IMR-90 (cell line): ENCODE results near the gene NAPB. TPM values are rescaled to one million over a fixed set of nuclear protein-coding genes. Genes with fewer than 3 reads are reported as not detected.

ENCODE experiments used
- ATAC-seq: fragments of 200-7000 bp; cut with Tn5 transposase; 2 replicates; pipeline ENCODE4 v1.9.1; 2020; ENCODE audit warnings: low read depth, mild to moderate bottlenecking, moderate library complexity
- BruUV-seq: library from RNA; stranded (reverse); fragments of 400-500 nt; replicated peaks from 2 replicates; lab custom pipeline; 2021; lab: Mats Ljungman, UMichigan
- CTCF ChIA-PET: fragments of 300-600 bp; formaldehyde crosslinking; extraction: SDS; loops from one replicate; lab custom pipeline; 2021; ENCODE audit warnings: antibody characterized with exemption; lab: Yijun Ruan, JAX
- POLR2A ChIA-PET: fragments of 300-600 bp; sonication (Branson Sonifier 250); formaldehyde crosslinking; loops from one replicate; lab custom pipeline; 2022; ENCODE audit warnings: antibody characterized with exemption; ENCODE audit not compliant: unreplicated experiment; lab: Charles Lee
- DNase-seq: peaks from one replicate; pipeline ENCODE4 v3.0.0; 2013
- H2AFZ ChIP-seq: replicated peaks from 2 replicates; pipeline ENCODE3; 2013; ENCODE audit warnings: low read length, mild to moderate bottlenecking; ENCODE audit not compliant: poor library complexity
- H2AK5ac ChIP-seq: 2 replicates; pipeline ENCODE4 v1.6.1; 2013; ENCODE audit warnings: low read depth, low read length, inconsistent platforms
- H2AK9ac ChIP-seq: replicated peaks from 2 replicates; pipeline ENCODE3; 2013; ENCODE audit warnings: mild to moderate bottlenecking, low read depth, low read length, moderate library complexity; ENCODE audit not compliant: poor library complexity
- H2BK120ac ChIP-seq: 2 replicates; pipeline ENCODE4 v1.6.1; 2013; ENCODE audit warnings: low read depth, low read length, inconsistent platforms
- H2BK15ac ChIP-seq: 3 replicates; pipeline ENCODE4 v1.6.1; 2013; ENCODE audit warnings: low read depth, low read length, inconsistent platforms
- H2BK20ac ChIP-seq: 2 replicates; pipeline ENCODE4 v1.6.1; 2013; ENCODE audit warnings: low read depth, mild to moderate bottlenecking, inconsistent platforms, low read length, moderate library complexity
- H2BK5ac ChIP-seq: 2 replicates; pipeline ENCODE4 v1.6.1; 2013; ENCODE audit warnings: mild to moderate bottlenecking, low read depth, low read length, inconsistent platforms; ENCODE audit not compliant: poor library complexity, severe bottlenecking
- H3K14ac ChIP-seq: replicated peaks from 2 replicates; pipeline ENCODE4 v1.6.1; 2013; ENCODE audit warnings: low read depth, low read length, inconsistent platforms
- H3K18ac ChIP-seq: 2 replicates; pipeline ENCODE4 v1.6.1; 2013; ENCODE audit warnings: low read depth, low read length, control low read depth
- H3K23ac ChIP-seq: 2 replicates; pipeline ENCODE4 v1.6.1; 2013; ENCODE audit warnings: low read depth, low read length, inconsistent platforms
- H3K27ac ChIP-seq: 2 replicates; pipeline ENCODE4 v1.5.1; 2013; ENCODE audit warnings: mild to moderate bottlenecking, control low read depth, low read length; ENCODE audit not compliant: insufficient read depth
- H3K27me3 ChIP-seq: 2 replicates; pipeline ENCODE4 v1.6.1; 2013; ENCODE audit warnings: low read length; ENCODE audit not compliant: control insufficient read depth, insufficient read depth
- H3K36me3 ChIP-seq: 2 replicates; pipeline ENCODE4 v1.6.1; 2013; ENCODE audit warnings: low read length, mixed read lengths; ENCODE audit not compliant: control insufficient read depth, insufficient read depth
- H3K4ac ChIP-seq: 2 replicates; pipeline ENCODE4 v1.6.1; 2013; ENCODE audit warnings: low read depth, low read length, inconsistent platforms
- H3K4me1 ChIP-seq: 2 replicates; pipeline ENCODE4 v1.6.1; 2013; ENCODE audit warnings: low read length, mixed read lengths; ENCODE audit not compliant: control insufficient read depth, insufficient read depth
- H3K4me2 ChIP-seq: 2 replicates; pipeline ENCODE4 v1.6.1; 2013; ENCODE audit warnings: low read depth, mild to moderate bottlenecking, control low read depth, low read length, moderate library complexity
- H3K4me3 ChIP-seq: 2 replicates; pipeline ENCODE4 v1.5.1; 2013; ENCODE audit warnings: low read depth, mild to moderate bottlenecking, control low read depth, low read length, moderate library complexity; ENCODE audit not compliant: insufficient read depth
- H3K56ac ChIP-seq: 2 replicates; pipeline ENCODE4 v1.6.1; 2013; ENCODE audit warnings: low read length, inconsistent platforms; ENCODE audit not compliant: insufficient read depth; ENCODE audit errors: extremely low read depth
- H3K79me1 ChIP-seq, 2 experiments: 2 replicates each; pipeline ENCODE4 v1.6.1; 2013; ENCODE audit warnings: low read length in 2 of 2, inconsistent platforms in 1 of 2, low read depth in 1 of 2
- H3K9ac ChIP-seq: 2 replicates; pipeline ENCODE4 v1.6.1; 2013; ENCODE audit warnings: low read depth, low read length, control low read depth
- H3K9me1 ChIP-seq: 2 replicates; pipeline ENCODE4 v1.6.1; 2013; ENCODE audit warnings: low read length, inconsistent platforms; ENCODE audit not compliant: insufficient read depth
- H3K9me3 ChIP-seq: 2 replicates; pipeline ENCODE4 v1.6.1; 2013; ENCODE audit warnings: low read length; ENCODE audit not compliant: control insufficient read depth, insufficient read depth
- H4K20me1 ChIP-seq: 2 replicates; pipeline ENCODE4 v1.6.1; 2013; ENCODE audit warnings: low read length, inconsistent platforms; ENCODE audit not compliant: insufficient read depth
- H4K5ac ChIP-seq: 2 replicates; pipeline ENCODE4 v1.6.1; 2013; ENCODE audit warnings: mild to moderate bottlenecking, low read depth, low read length, control low read depth
- H4K8ac ChIP-seq, 2 experiments: 2 replicates each; pipeline ENCODE4 v1.6.1; 2013; ENCODE audit warnings: low read depth in 2 of 2, low read length in 2 of 2, control low read depth in 1 of 2, inconsistent platforms in 1 of 2
- H4K91ac ChIP-seq: 2 replicates; pipeline ENCODE4 v1.6.1; 2013; ENCODE audit warnings: low read depth, low read length, inconsistent platforms; ENCODE audit not compliant: insufficient read depth
- BHLHE40 ChIP-seq: fragments of 150-350 bp; IDR thresholded peaks from 2 replicates; pipeline ENCODE4 v1.6.1; 2016; ENCODE audit warnings: mild to moderate bottlenecking, low read depth, low read length
- CEBPB ChIP-seq: IDR thresholded peaks from 2 replicates; pipeline ENCODE4 v1.6.1; 2012; ENCODE audit warnings: low read depth, low read length, improper control_type of control experiment
- MAFK ChIP-seq: IDR thresholded peaks from 2 replicates; pipeline ENCODE4 v1.6.1; 2012; ENCODE audit warnings: low read depth, low read length, improper control_type of control experiment
- MXI1 ChIP-seq: IDR thresholded peaks from 2 replicates; pipeline ENCODE4 v1.6.1; 2012; ENCODE audit warnings: low read depth, mild to moderate bottlenecking, low read length, moderate library complexity, borderline replicate concordance
- NFE2L2 ChIP-seq: fragments of 150-350 bp; IDR thresholded peaks from 2 replicates; pipeline ENCODE4 v1.6.1; 2016; ENCODE audit warnings: low read depth, mild to moderate bottlenecking, low read length
- RAD21 ChIP-seq: IDR thresholded peaks from 2 replicates; pipeline ENCODE4 v1.6.1; 2012; ENCODE audit warnings: low read length, improper control_type of control experiment
- RCOR1 ChIP-seq: IDR thresholded peaks from 2 replicates; pipeline ENCODE4 v1.6.1; 2012; ENCODE audit warnings: mild to moderate bottlenecking, low read length, improper control_type of control experiment; ENCODE audit not compliant: insufficient replicate concordance
- RFX5 ChIP-seq: IDR thresholded peaks from 2 replicates; pipeline ENCODE4 v1.8.0; 2012; ENCODE audit warnings: low read depth, mild to moderate bottlenecking, low read length, moderate library complexity
- SMC3 ChIP-seq: fragments of 150-350 bp; IDR thresholded peaks from 2 replicates; pipeline ENCODE4 v1.6.1; 2016; ENCODE audit warnings: low read depth, mild to moderate bottlenecking, antibody characterized with exemption, low read length, moderate library complexity
- USF2 ChIP-seq: fragments of 150-350 bp; IDR thresholded peaks from 2 replicates; pipeline ENCODE4 v1.6.1; 2017; ENCODE audit warnings: mild to moderate bottlenecking, antibody characterized with exemption, low read length, low read depth
- WGBS, 2 experiments: methylation state at CpG; one replicate each; pipeline versions ENCODE4 v1.1.5 to v1.1.7; 2013; ENCODE audit warnings: missing lambda C conversion rate in 2 of 2; ENCODE audit not compliant: insufficient read length in 1 of 2; ENCODE audit errors: extremely low coverage in 2 of 2; 5-methylcytosine and 5-hydroxymethylcytosine counted together
- dilution Hi-C: fragments of 300-500 bp; cut with HindIII; formaldehyde crosslinking; loops from one replicate; pipeline ENCODE4 v1.14.3; 2018; ENCODE audit warnings: low sequenced_read_pairs; ENCODE audit not compliant: unreplicated experiment
- in situ Hi-C: fragments of 300-500 bp; cut with MboI; formaldehyde crosslinking; loops from 3 replicates; pipeline ENCODE4 v1.14.3; 2019; ENCODE audit warnings: low sequenced_read_pairs, inconsistent platforms, mixed read lengths
- intact Hi-C: fragments of 100-400 bp; cut with micrococcal nuclease; formaldehyde crosslinking; loops from 2 replicates; pipeline ENCODE4 v1.10.0; 2022
- polyA plus RNA-seq, 3 experiments: library from polyadenylated mRNA; depleted of rRNA; stranded (reverse); fragments of >200 nt; gene quantifications; 2 replicates each; pipeline ENCODE4 v1.2.3, GENCODE V29; 2012; ENCODE audit warnings: low replicate concordance in 1 of 3
- total RNA-seq: library from RNA; depleted of rRNA; stranded (reverse); fragments of >200 nt; gene quantifications from 2 replicates; pipeline ENCODE4 v1.2.3, GENCODE V29; 2012

The NAPB gene
- total and polyA plus RNA-seq, 2 of the 4 experiments (the other 2 are of a cell fraction): 4.4 to 5.2 TPM

GRCh38 chr20:23419657-23419994 is 1.7 kb downstream of the NAPB start:
- 0% methylated on average over 1 of the region's 5 CpGs; no CpG with 5 or more reads in 1 of the 2 experiments for WGBS, 2 experiments
- Histone ChIP-seq H3K36me3 (no peaks in the 10 kb centered on the region), H2BK120ac (no peak overlapping the region), H3K9me3 (no peaks in the 10 kb centered on the region), H3K23ac (peak overlapping the region; percentile 88), H2AK9ac (no peak overlapping the region), H4K20me1 (peaks cover 12% of the 10 kb centered on the region; the same call in 1 of the 2 replicates), H3K4me2 (peak overlapping the region; percentile 78), H2BK5ac (peak overlapping the region; percentile 52), H2AFZ (no peak overlapping the region), H4K5ac (no peak overlapping the region; the same call in 1 of the 2 replicates), H3K4me3 (peak overlapping the region; percentile 67), H3K56ac (0 out of 2 replicates have a peak overlapping the region, but pooled peaks have one; percentile 29), H3K4ac (0 out of 2 replicates have a peak overlapping the region, but pooled peaks have one; percentile 48), H2BK20ac (no peak overlapping the region), H3K9me1 (peaks cover 3% of the 10 kb centered on the region), H4K8ac (no peak overlapping the region; a peak in 1 of 4 replicates), H3K79me1 (peaks cover 3 to 24% of the 10 kb centered on the region in 2 experiments; a peak in 3 of 4 replicates), H3K27ac (no peak overlapping the region), H2BK15ac (no peak overlapping the region), H3K18ac (peak overlapping the region; percentile 51; the same call in 1 of the 2 replicates), H3K9ac (peak overlapping the region; percentile 69; the same call in 1 of the 2 replicates), H2AK5ac (no peak overlapping the region), H3K27me3 (no peaks in the 10 kb centered on the region), H3K14ac (0 out of 2 replicates have a peak overlapping the region, but pooled peaks have one; percentile 54), H3K4me1 (peaks cover 1% of the 10 kb centered on the region; the same call in 1 of the 2 replicates), H4K91ac (no peak overlapping the region)
- ChIA-PET CTCF (interaction anchor here (0.5 to 1.5 kb wide), 3 partner anchors 22 to 209 kb away, joined by 3 to 6 read pairs (median 4); partner anchors contain the start of gene NXT1), POLR2A (no interaction called here)
- TF ChIP-seq RFX5 (no peak), MXI1 (no peak), RAD21 (no peak), SMC3 (no peak), NFE2L2 (no peak), USF2 (no peak), CEBPB (no peak), RCOR1 (no peak), BHLHE40 (no peak), MAFK (no peak)
- no peak for ATAC-seq
- no peak for DNase-seq
- dilution Hi-C loops (no loop called here), in situ Hi-C loops (no loop called here), intact Hi-C loops (no loop called here)
- no TSS peak for BruUV-seq
